Muscle of arm (tissue), 14 donors: ENCODE measurements around the gene CDK10. TPM values are rescaled to one million over a fixed set of nuclear protein-coding genes. Genes with fewer than 3 reads are reported as not detected.

Experiments used
- DNase-seq: peaks from one replicate; pipeline ENCODE4 v3.0.0-alpha.2; 2013
- long read RNA-seq, 11 donors: transcript quantifications; one replicate each; lab custom pipeline, GENCODE V29; 2026
- polyA plus RNA-seq, 12 donors: library from polyadenylated mRNA; unstranded; fragments of 120-200 nt; gene quantifications; one replicate each; pipeline ENCODE4 v1.2.1, GENCODE V29; 2013; ENCODE audit not compliant: insufficient read length in 12 of 12

CDK10 gene, protein sequence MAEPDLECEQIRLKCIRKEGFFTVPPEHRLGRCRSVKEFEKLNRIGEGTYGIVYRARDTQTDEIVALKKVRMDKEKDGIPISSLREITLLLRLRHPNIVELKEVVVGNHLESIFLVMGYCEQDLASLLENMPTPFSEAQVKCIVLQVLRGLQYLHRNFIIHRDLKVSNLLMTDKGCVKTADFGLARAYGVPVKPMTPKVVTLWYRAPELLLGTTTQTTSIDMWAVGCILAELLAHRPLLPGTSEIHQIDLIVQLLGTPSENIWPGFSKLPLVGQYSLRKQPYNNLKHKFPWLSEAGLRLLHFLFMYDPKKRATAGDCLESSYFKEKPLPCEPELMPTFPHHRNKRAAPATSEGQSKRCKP
- 10 to 100 TPM in 11 of 12 donors, not detected in 1; 39.0 to 72.1 (median 46.5) TPM for polyA plus RNA-seq
- long read RNA-seq, donor 1, partial matches to known transcripts: 34 of 36 reads
- long read RNA-seq, donor 1, other reads (novel, unspliced or antisense): 0 of 36 reads
- long read RNA-seq, donor 2, partial matches to known transcripts: 0 of 4 reads
- long read RNA-seq, donor 2, other reads (novel, unspliced or antisense): 0 of 4 reads
- long read RNA-seq, donor 3, partial matches to known transcripts: 0 of 1 reads
- long read RNA-seq, donor 3, other reads (novel, unspliced or antisense): 0 of 1 reads
- long read RNA-seq, donor 4, partial matches to known transcripts: 0 of 2 reads
- long read RNA-seq, donor 4, other reads (novel, unspliced or antisense): 0 of 2 reads
- long read RNA-seq, donor 5, partial matches to known transcripts: 0 of 5 reads
- long read RNA-seq, donor 5, other reads (novel, unspliced or antisense): 0 of 5 reads
- long read RNA-seq, donor 6, partial matches to known transcripts: 0 of 2 reads
- long read RNA-seq, donor 6, other reads (novel, unspliced or antisense): 0 of 2 reads
- long read RNA-seq, donor 7, partial matches to known transcripts: 0 of 2 reads
- long read RNA-seq, donor 7, other reads (novel, unspliced or antisense): 0 of 2 reads
- long read RNA-seq, donor 8, partial matches to known transcripts: 0 of 3 reads
- long read RNA-seq, donor 8, other reads (novel, unspliced or antisense): 0 of 3 reads
- long read RNA-seq, donor 9, partial matches to known transcripts: 0 of 3 reads
- long read RNA-seq, donor 9, other reads (novel, unspliced or antisense): 0 of 3 reads
- long read RNA-seq, donor 10, partial matches to known transcripts: 0 of 1 reads
- long read RNA-seq, donor 10, other reads (novel, unspliced or antisense): 0 of 1 reads
- long read RNA-seq, donor 11, partial matches to known transcripts: 0 of 4 reads
- long read RNA-seq, donor 11, other reads (novel, unspliced or antisense): 0 of 4 reads

DNA sequence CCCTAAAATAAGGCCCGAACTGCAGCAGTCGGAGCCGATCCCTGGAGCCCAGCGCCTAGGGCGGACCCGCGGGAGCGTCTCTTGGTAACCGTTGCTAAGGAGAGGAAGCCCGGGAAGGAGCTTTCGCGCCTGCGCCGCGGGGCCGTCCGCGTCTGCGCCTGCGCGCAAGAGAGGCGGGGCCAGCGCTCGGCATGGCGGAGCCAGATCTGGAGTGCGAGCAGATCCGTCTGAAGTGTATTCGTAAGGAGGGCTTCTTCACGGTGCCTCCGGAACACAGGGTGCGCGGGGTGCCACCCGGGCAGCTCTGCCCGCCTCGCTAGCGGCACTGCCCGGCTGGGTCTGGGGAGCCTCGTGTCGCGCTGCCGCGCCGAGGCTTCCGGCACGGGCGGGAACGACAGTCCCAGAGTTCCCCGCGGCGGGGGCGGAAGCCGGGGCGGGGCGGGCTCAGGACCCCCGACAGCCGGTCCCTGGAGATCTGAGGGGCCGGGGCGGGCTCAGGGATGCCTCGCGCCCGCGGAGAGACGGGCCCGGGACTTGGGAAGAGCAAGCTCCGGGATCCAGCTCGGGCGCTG, at the start of gene CDK10:
Gene CDK10, plus strand, starts transcription at position 170 of the 572 bp plus-strand sequence. Its CDS starts 22 bp downstream, at position 192.
- DNase-seq: peak; percentile 92

DNA sequence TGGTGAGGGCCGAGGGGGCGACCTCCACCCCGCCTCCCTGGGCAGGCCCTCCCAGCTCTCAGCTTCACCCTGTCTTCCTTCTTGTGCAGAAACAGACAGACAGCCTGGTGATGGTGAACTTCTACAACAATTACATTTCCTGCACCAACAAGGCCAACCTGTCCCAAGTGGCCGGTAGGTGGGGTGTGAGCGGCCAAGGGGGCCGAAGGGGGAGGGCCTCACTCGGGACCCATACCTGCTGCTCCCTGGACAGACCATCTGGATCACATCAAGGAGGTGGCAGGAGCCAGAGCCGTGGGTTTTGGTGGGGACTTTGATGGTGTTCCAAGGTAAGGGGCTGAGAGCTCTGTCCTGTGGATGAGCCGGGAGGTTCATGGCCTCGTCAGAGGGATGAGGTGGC, 49.1 kb upstream of the CDK10 start:
- no peak for DNase-seq

DNA sequence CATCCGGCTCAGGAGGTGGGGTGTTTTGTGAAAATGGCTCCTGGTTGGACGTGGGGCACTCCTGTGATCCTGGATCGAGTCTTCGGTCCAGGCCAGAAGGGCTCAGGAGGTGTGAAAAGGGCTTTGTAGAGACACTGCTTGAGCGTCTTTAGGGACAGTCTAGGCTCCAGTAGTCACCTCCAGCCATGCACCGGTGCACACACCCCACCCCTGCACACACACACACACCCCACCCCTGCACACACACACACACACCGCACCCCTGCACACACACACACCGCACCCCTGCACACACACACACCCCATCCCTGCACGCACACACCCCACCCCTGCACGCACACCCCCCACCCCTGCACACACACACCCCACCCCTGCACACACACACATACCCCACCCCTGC, 48.0 kb upstream of the CDK10 start:
- DNase-seq: no peak

DNA sequence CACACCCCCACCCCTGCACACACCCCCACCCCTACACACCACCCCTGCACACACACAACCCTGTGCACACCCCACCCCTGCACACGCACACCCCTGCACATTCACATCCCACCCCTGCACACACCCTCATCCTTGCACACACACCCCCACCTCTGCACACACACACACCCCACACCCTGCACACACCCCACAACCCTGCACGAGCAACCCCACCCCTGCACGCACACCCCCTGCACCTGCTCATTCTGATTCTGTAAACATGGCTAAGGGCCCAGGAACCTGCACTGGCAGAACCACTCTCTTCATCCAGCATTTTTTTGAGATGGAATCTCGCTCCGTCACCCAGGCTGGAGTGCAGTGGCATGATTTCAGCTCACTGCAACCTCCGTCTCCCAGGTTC, 47.1 kb upstream of the CDK10 start:
- DNase-seq: no peak

DNA sequence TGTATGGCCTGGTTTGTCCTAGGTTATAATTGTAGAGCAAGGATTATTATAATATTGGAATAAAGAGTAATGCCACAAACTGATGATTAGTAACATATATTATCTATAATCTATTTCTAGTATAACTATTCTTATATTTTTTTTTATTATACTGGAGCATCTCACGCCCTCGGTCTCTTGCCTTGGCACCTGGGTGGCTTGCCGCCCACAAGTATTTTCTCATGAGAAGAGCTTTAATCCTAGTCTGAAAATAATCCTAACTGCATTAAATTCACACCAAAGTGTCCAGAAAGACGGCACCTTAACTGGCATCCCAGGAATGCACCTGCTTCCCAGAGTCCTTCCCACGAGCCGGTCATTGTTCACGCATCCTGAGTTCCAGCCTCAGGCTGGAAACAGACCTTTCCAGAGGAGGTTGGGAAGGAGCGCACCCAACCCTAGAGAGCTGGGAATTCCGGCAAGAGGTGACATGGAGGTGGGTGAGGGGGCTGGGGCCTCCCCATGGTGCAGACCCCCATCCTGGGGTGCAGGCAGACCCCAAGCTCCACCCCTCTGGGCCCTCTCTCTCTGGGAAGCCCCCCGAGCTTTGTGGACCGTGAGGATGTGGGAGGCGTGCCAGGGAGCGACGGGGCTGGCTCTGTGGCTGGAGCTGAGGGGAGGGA, 44.9 kb upstream of the CDK10 start:
- no peak for DNase-seq

DNA sequence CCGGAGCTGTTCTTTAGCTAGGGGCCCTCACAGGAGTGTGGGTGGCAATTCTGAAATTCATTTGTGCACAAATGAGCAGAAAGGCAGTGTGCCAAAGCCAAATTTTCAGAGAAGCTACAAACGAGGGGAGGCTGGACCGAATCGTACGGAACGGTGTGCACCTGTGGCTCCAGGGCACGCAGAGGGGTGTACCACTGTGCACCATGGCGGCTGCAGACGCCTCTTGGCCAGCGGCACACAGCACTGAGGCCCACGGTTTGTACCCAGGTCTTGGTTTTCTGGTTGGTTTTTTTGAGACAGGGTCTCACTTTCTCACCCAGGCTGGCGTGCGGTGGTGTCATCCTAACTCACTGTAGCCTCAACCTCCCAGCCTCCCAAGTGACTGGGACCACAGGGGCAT, 43.9 kb upstream of the CDK10 start:
- no peak for DNase-seq

DNA sequence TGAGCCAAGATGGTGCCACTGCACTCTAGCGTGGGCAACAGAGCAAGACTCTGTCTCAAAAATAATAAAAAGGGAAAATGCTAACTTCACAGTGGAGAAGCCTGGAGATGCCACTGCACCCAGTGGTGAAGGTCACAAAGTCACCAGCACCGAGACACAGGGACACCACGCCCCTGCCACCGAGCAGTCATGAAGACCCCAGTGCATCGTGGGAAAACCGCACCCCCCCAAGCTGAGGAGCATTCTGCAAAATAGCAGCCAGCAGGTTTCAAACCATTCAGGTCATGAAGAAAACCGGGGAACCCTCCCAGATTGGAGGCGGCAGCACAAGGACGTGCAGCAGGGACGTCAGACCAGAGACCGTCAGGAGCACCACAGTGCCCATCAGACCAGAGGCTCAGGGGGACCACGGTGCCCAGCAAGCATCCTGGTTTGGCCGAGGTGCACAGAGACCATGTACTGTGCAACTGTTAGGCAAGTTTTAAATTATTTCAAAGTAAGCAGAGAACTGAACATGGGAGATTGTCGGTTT, 42.7 kb upstream of the CDK10 start:
- DNase-seq: no peak

DNA sequence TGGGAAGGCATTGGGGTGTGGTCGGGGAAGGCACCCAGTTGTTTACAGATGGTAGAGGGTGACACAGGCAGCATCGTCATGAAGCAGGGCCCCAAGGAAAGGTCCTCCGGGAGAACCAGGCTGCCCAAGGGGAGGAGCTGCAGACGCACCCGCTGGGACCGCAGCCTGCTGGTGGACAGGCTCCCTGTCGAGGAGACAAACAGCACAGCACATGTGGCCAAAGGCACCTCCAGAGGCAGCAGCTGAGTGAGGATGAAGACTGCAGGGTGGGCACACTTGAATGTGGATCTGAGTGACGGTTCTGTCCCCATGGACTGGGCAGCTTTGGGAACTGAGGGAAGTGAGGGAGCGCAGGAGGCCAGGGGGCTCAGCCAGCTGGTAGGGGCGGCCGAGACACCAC, 41.4 kb upstream of the CDK10 start:
- no peak for DNase-seq

DNA sequence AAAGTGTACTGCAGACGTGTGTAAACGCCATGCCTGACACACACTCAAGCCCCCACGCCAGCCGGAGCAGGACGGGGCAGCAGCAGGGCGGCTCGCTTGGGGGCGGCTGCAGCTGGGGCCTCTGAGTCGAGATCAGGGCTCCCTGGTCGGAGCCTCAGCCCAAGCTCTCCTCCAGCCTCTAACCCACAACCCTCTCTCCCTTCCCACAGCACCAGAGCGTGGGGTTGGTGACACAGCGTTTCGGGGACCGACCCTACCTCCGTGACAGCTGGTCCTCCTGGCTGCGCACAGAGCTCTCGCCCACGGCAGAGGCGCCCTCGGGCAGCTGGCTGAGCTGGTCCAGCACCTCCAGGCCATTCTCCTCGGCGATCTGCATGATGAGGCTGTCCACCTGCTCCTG, 40.2 kb upstream of the CDK10 start:
- no peak for DNase-seq

DNA sequence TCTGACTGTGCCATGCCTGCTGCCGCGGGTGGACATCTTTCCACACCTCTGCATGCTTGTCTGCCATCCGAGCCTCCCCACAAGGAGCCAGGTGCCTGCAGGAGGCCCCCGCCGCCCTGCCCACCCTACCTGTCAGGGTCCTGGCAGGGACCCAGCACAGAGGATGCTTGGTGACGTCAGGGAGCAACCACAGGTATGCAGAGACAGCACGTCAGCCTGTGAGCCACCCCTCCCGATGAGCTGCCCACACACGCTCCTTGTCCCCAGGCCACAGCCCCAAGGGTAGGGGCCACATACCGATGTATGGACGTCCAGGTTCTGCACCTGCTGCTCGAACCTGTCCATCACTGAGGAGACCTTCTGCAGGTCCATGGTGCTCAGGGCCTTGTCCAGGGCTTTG, 39.6 kb upstream of the CDK10 start:
- DNase-seq: no peak

DNA sequence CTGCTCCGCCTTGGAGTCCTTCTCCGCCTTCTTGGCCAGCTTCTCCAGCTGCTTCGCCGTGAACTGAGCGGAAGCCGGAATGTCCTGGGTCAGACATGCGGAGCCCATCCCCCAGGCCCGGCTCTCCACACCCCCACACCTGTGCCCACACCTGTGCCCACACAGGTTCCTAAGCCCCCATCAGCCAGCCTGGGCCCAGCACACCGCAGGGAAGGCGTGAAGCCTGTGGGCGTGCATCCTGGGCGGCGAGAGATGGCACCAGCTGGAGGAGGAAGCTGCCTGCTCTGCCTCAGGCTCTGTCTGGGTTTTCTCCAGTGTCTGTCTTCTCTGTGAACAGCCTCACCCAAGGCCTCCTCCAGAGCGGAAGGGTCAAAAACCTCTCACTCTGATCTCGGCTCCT, 34.9 kb upstream of the CDK10 start:
- DNase-seq: no peak

DNA sequence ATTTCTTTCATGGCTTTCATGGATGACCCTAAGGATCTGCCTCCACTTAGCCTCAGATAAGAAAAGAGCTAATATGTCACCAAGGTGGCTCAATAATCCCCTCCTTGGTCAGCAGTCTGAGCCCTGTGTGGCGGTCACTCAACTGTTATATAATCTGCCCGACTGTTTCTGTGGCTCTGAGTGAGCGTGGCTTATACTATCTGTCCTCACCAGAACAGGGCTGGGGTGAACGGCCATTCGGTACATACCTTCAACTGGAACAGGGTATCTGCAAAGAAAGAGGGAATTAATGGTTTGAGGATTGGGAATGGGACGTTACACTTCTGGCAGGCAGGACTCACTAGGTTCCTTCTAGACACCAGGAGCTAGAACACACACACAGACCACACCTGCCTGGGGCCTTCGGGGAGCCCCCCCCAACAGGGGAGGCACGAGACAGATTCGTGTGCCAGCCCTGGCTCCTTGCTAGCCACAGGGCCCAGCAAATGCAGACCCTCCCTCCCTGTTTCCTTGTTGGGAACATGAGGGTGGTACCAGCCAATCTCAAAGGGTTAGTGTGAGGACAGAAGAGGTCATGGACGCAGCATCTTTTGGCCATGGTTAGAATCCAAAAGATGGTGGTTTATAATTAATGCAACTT, 32.7 kb upstream of the CDK10 start:
- no peak for DNase-seq

DNA sequence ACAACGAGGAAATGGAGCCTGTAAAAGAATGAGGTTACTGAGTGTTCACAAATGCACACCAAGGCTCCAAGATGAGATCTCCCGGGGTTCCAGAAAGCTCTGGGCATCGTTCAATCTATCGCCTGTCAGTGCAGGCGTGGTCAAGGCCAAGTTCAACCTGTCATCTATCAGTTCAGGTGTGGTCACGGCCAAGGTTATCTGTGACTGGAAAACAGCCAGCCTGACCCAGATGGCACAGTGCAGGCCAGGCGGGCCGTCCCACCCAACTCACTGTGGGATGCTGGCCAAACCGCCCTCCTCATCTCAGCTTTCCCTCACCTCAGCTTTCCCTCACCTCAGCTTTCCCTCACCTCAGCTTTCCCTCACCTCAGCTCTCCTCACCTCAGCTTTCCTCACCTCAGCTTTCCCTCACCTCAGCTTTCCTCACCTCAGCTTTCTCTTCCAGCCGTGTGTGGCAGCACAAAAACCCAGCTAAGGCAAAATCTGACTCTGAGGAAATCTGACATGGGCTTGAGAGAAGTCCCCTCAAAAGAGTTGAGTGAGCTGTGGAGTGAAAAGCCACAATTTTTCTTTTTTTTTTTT, 31.3 kb upstream of the CDK10 start:
- DNase-seq: no peak

DNA sequence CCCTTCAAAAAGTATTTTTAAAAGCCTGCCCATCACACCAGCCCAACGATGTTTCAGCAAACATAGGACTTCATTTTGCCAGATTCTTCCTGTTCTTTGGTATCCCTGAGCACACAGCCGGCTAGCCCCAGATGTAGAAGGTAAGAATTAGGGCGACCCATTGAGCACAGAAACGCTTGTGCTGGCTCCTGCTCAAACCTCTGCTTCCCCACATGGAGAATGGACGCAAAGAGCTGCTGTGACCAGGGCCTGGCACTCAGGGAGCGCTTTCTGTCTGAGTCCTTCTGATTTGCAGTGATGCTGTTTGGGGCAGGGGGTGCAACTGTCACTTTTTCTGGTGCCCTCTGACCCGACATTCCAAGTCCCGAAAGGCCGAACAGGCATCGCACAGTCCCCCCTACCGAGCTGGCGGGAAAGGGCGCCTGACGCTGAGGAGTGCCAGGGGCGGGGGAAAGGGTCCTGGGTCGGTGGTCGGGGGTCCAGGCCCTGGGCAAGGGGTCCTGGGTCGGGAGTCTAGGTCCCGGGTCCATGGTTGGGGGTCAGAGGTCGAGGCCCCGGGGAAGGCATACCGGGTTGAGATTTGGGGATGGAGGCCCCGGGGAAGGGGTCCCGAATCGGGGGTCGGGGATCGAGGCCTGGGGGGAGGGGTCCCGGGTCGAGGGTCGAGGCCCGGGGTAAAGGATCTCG, 29.9 kb upstream of the CDK10 start:
- no peak for DNase-seq

DNA sequence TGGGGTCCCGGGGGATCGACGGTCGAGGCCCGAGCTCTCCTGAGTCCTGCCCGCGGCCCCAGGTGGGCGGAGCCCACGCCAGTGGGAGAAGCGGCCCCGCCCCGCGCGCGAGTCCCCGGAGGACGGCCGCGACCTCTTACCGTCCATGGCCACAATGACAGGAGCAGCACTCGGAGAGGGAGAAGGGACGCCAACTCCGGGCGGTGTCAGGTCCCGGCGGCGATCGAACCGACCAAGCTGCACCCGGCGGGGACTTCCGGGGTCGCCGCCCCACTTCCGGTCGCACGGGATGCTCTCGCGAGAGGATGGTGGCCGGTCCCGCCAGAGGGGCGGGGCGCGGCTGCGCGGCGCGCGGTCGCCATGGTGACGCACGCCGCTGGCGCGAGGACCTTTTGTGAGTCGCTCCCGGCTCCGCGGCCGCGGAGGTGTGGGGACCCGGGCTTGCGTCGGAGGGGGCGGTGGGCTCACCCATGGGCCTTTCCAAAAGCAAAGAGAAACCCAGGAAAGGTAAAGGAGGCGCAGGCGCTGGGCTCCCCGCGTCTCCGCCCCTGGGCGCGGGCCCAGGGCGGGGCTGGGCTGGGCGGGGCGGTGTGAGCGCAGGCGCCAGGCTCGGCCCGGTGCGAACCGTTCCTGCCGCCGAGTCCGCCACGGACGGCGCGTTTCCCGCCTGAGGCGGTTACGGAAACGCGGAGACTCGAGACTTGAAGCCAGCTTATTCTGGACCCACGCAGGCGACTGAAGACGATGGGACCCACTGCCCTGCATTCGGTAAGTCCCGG, 28.9 kb upstream of the CDK10 start, which contains the start of the genes CHMP1A and SPATA33:
Gene CHMP1A, minus strand, starts transcription at position 267 of the 779 bp plus-strand sequence. Its CDS starts 120 bp downstream, at position 147.
Gene SPATA33, plus strand, starts transcription at position 395 of the 779 bp plus-strand sequence. Its CDS starts 76 bp downstream, at position 471.
- peak; percentile 92 for DNase-seq

DNA sequence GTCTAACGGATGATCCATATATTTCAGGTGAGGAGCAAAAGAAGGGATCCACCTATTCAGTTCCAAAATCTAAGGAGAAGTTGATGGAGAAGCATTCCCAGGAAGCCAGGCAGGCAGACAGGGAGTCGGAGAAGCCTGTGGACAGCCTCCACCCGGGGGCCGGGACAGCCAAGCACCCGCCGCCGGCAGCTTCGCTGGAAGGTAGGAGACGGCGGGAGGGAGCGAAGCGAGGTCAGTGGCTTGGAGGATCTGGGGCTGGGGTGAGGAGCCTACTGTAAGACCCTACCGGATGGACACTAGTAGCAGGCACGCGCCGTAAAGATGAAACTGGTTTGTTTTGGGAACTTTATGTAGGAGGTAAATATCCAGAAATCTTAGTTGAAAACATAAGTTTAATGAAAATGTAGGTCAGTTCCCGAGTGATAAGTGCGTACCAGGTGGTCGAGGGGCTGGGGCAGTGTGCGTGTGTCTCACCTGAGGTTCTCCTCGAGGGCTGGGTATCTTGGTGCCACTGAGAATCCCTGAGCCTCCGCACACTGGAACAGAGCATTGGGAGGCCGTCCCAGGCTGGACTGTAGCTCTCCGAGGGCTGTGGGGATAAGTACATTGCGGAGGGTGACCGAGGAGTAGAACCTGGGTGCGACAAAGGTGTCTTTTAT, 28.1 kb upstream of the CDK10 start:
- no peak for DNase-seq

DNA sequence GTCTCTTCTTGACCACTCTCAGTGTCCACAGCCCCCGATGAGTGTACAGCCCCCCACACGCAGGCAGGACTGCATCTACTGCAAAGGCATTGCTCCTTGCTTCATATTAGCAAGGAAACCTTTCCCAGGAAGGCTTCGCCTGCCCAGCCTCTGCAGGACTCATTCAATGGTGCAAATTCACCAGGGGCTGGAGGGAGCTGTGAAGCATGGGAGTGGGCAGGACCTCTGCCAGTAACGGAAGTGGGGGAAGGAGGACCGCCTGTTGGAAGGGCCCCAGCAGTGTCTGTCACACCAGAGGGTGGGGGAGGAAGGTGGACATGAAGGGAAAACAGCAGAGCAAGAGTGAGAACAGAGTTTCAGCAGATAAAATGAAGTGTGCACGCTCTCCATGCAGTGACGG, 26.3 kb upstream of the CDK10 start:
- DNase-seq: no peak
